Measurements from ENCODE around the gene HCN2.

HCN2 gene

GRCh38 chr19:658916-659839, 69.5 kb downstream of the HCN2 start:
- no peak for FAIRE-seq

DNA sequence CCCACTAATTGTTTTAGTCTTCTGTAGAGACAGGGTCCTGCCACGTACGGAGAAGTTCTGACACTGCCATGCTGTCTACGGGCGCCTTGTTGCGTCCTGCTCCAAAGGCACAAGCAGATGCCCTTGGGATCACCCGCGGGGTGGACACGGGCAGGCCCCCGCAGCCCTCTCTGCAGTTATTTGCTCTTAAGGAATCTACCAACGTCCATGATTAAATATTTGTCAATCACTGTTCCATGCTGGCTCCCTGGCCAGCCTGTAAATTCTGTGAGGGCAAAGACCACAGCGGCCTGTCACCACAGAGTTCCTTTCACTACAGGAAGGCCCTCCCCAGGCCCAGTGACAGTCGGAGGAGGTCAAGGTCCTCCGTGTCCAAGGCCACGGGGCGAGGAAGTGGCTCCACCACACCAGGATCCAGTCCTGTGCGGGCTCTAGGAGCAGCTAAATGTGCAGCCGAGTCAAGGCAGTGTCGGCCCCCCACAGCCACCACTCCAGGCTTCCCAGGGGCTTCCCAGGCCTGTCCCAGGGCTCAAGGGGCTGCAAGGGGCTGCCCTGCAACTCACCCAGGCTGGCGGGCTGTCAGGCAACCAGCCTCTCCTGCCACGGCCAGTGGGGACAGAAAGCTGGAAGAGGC, 71.2 kb downstream of the HCN2 start:
- no peak for FAIRE-seq

- FAIRE-seq, result no peak
These were observed 71.9 kb downstream of the HCN2 start for GRCh38 chr19:661427-662196.

DNA sequence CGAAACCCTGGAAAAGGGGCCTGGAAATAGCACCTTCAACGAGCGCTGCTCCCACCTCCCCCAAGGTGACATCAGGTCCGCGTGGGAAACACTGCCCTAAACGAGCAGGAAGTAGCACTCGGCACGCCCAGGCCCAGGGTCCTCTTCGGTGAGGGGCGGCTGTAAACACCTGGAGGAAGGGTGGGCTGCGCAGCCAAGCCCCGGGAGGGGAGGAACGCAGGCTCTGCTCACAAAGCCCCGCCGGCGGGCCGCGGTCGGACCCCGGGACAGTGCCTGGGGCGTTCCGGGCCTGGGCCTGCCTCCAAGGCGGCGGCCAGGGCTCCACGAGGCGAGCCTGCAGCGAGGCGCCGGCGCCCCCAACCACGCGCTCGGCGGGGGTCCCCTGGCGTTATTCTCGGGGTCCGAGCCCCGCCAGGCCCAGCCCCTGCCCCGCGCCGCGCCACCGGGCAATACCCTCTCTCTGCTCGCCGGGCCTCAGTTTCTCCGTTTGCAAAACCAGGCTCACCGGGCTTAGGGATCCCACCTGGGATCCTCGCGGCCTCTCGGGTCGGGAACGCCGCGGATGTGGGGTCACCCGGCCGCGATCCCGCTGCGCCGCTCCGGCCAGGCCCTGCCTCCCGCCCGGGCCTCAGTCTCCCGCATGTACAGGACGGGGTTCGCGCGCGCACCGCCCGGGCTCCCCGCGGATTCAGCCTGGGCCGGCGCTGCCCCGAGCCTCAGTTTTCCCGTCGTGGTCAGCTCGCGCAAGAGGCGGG, 72.7 kb downstream of the HCN2 start:
- no peak for FAIRE-seq

DNA sequence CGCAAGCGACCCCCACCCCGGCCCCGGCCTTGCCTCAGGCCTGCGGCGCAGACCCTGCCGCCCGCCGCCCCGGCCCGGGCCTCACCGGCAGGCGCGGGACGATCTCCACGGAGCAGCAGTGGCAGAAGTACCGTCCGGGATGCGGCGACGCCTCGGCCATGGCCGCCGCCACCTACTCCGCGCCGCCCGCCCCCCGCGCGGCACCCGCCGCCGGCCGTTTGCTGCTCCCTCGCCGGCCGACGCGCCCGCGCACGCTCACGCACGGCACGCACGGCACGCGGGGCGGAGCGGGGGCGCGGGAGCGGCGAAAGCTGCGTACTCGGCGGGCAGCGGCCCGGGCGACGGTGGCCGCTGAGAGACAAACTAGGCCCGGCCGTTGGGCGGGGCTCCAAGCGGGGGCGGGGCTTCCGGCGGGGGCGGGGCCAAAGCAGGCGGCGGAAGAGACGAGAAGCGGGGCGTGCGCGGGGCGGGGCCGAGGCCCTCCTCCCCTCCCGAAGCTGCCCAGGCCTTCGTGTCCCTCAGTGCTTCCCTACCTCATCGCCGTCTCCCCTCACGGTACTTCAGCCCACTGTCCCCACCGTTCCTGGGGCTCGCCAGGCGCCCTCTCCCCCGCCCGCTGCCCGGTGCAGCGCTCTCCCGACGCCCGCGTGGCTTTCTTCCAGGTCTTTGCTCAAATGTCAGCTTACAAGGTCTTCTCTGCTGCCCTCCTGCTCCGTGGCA, 73.4 kb downstream of the HCN2 start, which contains the start of gene RNF126:
TSS of gene RNF126 (minus strand) at position 253 of the 720 bp plus-strand sequence. CDS start at position 160, 93 bp downstream.
- FAIRE-seq, result no peak

- no peak for FAIRE-seq
These were observed 74.0 kb downstream of the HCN2 start for GRCh38 chr19:663682-664117.

- FAIRE-seq, result no peak
These were observed 75.3 kb downstream of the HCN2 start for GRCh38 chr19:664913-665443.

Data from islet of Langerhans (tissue), 1 donor.